GM06990 (cell line): ENCODE results near the gene TMEM89.

Experiments used
- DNase-seq: peaks from one replicate; pipeline ENCODE4 v3.0.0-alpha.2; 2011; ENCODE audit not compliant: insufficient read length; ENCODE audit errors: extremely low read depth
- H3K27me3 ChIP-seq: replicated peaks from 2 replicates; pipeline ENCODE4 v1.6.0; 2011; ENCODE audit warnings: low read length; ENCODE audit not compliant: control insufficient read depth, insufficient read depth
- H3K36me3 ChIP-seq: 2 replicates; pipeline ENCODE4 v1.5.1; 2011; ENCODE audit warnings: low read length; ENCODE audit not compliant: control insufficient read depth, insufficient read depth
- H3K4me3 ChIP-seq: replicated peaks from 2 replicates; pipeline ENCODE4 v1.5.1; 2011; ENCODE audit warnings: low read depth, mild to moderate bottlenecking, control low read depth, low read length
- CTCF ChIP-seq: IDR thresholded peaks from 2 replicates; pipeline ENCODE4 v1.5.1; 2011; ENCODE audit warnings: low read length, control low read depth, mild to moderate bottlenecking, inconsistent platforms; ENCODE audit not compliant: insufficient read depth, poor library complexity, severe bottlenecking

Gene TMEM89

GRCh38 chr3:48629894-48630293 is 8.3 kb upstream of the TMEM89 start:
- no peak for TF ChIP-seq CTCF
- Histone ChIP-seq H3K4me3 (no peak overlapping the region), H3K27me3 (no peaks in the 10 kb centered on the region), H3K36me3 (peaks cover 25% of the 10 kb centered on the region)
- no peak for DNase-seq

GRCh38 chr3:48628277-48629017 is 6.9 kb upstream of the TMEM89 start:
- Histone ChIP-seq H3K4me3 (no peak overlapping the region), H3K36me3 (peaks cover 25% of the 10 kb centered on the region), H3K27me3 (no peaks in the 10 kb centered on the region)
- no peak for DNase-seq
- TF ChIP-seq CTCF: no peak

GRCh38 chr3:48625600-48625999 is 4.0 kb upstream of the TMEM89 start:
- no peaks in the 10 kb centered on the region for H3K27me3 ChIP-seq
- H3K36me3 ChIP-seq: peaks cover 14% of the 10 kb centered on the region
- no peak for DNase-seq
- no peak overlapping the region for H3K4me3 ChIP-seq
- TF ChIP-seq CTCF: no peak

- no peak for TF ChIP-seq CTCF
- Histone ChIP-seq H3K27me3 (no peaks in the 10 kb centered on the region), H3K4me3 (no peak overlapping the region), H3K36me3 (peaks cover 11% of the 10 kb centered on the region)
- DNase-seq: no peak
These were observed 3.2 kb upstream of the TMEM89 start for GRCh38 chr3:48624767-48625166.

- Histone ChIP-seq H3K36me3 (peaks cover 8% of the 10 kb centered on the region), H3K27me3 (no peaks in the 10 kb centered on the region), H3K4me3 (no peak overlapping the region)
- no peak for TF ChIP-seq CTCF
- DNase-seq: no peak
These were observed 2.4 kb upstream of the TMEM89 start for GRCh38 chr3:48623851-48624547.
